SK-N-SH treated with all-trans-retinoic acid at 6 μM for 48 hours (cell line): ENCODE data around the gene FRMD4B.
"Not testable (repeated sequence)": the region's sequence is repeated elsewhere in the genome, so short reads cannot be mapped to it uniquely, and the experiment has no call there.

Source experiments
- BACH2 ChIP-seq: fragments of 250-450 bp; sonication (Bioruptor Pico); IDR thresholded peaks from 2 replicates; pipeline ENCODE4 v1.9.0; 2021; ENCODE audit warnings: mild to moderate bottlenecking, borderline replicate concordance
- PATZ1 ChIP-seq: fragments of 250-450 bp; sonication (Bioruptor Pico); IDR thresholded peaks from 2 replicates; pipeline ENCODE4 v1.8.0; 2020; ENCODE audit warnings: mild to moderate bottlenecking, moderate library complexity, borderline replicate concordance
- TOX ChIP-seq: fragments of 250-450 bp; sonication (Bioruptor Pico); IDR thresholded peaks from 2 replicates; pipeline ENCODE4 v1.8.0; 2021; ENCODE audit warnings: mild to moderate bottlenecking, moderate library complexity, borderline replicate concordance
- ZFP3 ChIP-seq: fragments of 250-450 bp; sonication (Bioruptor Pico); IDR thresholded peaks from 2 replicates; pipeline ENCODE4 v1.5.0; 2020; ENCODE audit warnings: mild to moderate bottlenecking, moderate library complexity

- TF ChIP-seq PATZ1, BACH2, TOX, ZFP3 (CRISPR knock-in tag): not testable (repeated sequence)
These were observed 119.8 kb downstream of the FRMD4B start for GRCh38 chr3:69266071-69266470.
